ENCODE results near the gene SIX2. TPM values are rescaled to one million over a fixed set of nuclear protein-coding genes. Genes with fewer than 3 reads are reported as not detected.

Gene SIX2
- total RNA-seq, 1 donor from 2014 or later: 13.8 TPM

- Mint-ChIP-seq H3K4me3 (peak overlapping the region; percentile 86), H3K36me3 (peaks cover 15% of the 10 kb centered on the region), H3K27me3 (peaks cover 92% of the 10 kb centered on the region), H3K9me3 (no peaks in the 10 kb centered on the region), H3K4me1 (ENCODE audit: unreplicated experiment) (peaks cover 6% of the 10 kb centered on the region), H3K27ac (peak overlapping the region; percentile 29)
- no peak for DNase-seq (ENCODE audit: extremely low spot score, unreplicated experiment)
- TF ChIP-seq, protein P1, sequence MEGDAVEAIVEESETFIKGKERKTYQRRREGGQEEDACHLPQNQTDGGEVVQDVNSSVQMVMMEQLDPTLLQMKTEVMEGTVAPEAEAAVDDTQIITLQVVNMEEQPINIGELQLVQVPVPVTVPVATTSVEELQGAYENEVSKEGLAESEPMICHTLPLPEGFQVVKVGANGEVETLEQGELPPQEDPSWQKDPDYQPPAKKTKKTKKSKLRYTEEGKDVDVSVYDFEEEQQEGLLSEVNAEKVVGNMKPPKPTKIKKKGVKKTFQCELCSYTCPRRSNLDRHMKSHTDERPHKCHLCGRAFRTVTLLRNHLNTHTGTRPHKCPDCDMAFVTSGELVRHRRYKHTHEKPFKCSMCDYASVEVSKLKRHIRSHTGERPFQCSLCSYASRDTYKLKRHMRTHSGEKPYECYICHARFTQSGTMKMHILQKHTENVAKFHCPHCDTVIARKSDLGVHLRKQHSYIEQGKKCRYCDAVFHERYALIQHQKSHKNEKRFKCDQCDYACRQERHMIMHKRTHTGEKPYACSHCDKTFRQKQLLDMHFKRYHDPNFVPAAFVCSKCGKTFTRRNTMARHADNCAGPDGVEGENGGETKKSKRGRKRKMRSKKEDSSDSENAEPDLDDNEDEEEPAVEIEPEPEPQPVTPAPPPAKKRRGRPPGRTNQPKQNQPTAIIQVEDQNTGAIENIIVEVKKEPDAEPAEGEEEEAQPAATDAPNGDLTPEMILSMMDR (conservative IDR thresholded peaks at IDR 0.05): peak; percentile 21
These were observed 739 bp downstream of the SIX2 start for GRCh38 chr2:45008296-45009129.

GRCh38 chr2:45007961-45008295 is 1.3 kb downstream of the SIX2 start:
- TF ChIP-seq, protein P1 (conservative IDR thresholded peaks at IDR 0.05): no peak
- Mint-ChIP-seq H3K36me3 (peaks cover 18% of the 10 kb centered on the region), H3K9me3 (no peaks in the 10 kb centered on the region), H3K4me3 (peak overlapping the region; percentile 79), H3K27me3 (peaks cover 97% of the 10 kb centered on the region), H3K27ac (peak overlapping the region; percentile 29), H3K4me1 (ENCODE audit: unreplicated experiment) (peaks cover 8% of the 10 kb centered on the region)
- DNase-seq (ENCODE audit: extremely low spot score, unreplicated experiment): no peak

GRCh38 chr2:45006942-45007287 is 2.3 kb downstream of the SIX2 start:
- H3K4me1 Mint-ChIP-seq (ENCODE audit: unreplicated experiment): peaks cover 12% of the 10 kb centered on the region
- peak overlapping the region; percentile 79 for H3K4me3 Mint-ChIP-seq
- H3K27me3 Mint-ChIP-seq: peaks cover 96% of the 10 kb centered on the region

DNA sequence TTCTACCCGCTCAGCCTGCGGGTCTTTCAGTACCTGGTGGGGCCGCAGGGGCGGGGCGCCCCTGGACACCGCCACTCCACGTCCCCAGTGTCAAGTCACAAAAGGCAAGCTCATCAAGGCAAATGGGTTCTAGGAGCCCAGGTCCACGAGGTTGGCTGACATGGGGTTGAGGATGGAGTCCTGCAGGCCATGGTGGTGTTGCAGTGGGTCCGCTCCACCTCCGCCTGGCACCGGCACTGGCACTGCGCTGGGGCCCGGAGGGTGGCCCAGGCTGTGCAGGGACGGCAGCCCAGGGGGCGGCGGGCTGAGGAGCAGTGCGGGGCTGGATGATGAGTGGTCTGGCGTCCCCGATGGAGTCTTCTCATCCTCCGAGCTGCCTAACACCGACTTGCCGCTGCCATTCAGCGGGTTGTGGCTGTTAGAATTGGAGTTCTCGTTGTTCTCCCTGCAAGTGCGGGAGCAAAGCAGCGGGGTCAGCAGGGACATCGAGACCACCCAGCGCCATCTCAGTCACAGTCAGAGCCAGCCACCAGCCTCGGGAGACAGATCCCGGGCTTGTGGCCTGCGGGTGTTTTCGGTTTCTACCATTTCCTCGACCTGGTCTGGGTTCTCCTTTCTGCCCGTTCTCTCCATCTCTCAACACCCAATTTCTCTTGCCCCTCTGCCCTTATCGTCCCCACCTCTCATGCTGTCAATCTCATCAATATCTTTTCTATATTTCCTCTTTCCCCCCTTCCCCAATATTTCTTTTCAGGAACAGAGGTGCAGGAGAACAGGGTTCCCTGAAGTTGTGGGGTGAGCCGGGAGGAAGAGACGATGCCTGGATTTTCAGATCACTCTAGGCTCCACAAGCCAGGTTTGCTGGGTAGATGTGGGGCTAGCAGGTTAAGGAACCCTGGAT is 3.0 kb downstream of the SIX2 start:
- no peak for DNase-seq (ENCODE audit: extremely low spot score, unreplicated experiment)
- Mint-ChIP-seq H3K9me3 (no peaks in the 10 kb centered on the region), H3K4me1 (ENCODE audit: unreplicated experiment) (peaks cover 8% of the 10 kb centered on the region), H3K36me3 (peaks cover 20% of the 10 kb centered on the region), H3K27me3 (peaks cover 96% of the 10 kb centered on the region), H3K27ac (no peak overlapping the region), H3K4me3 (peak overlapping the region; percentile 79)
- TF ChIP-seq, protein P1 (conservative IDR thresholded peaks at IDR 0.05): no peak

More at GRCh38 chr2:45006942-45007287, 2.3 kb downstream of the SIX2 start:
- H3K36me3 Mint-ChIP-seq: peaks cover 20% of the 10 kb centered on the region
- DNase-seq (ENCODE audit: extremely low spot score, unreplicated experiment): no peak
- H3K27ac Mint-ChIP-seq: no peak overlapping the region
- H3K9me3 Mint-ChIP-seq: no peaks in the 10 kb centered on the region
- TF ChIP-seq, protein P1 (conservative IDR thresholded peaks at IDR 0.05): no peak

DNA sequence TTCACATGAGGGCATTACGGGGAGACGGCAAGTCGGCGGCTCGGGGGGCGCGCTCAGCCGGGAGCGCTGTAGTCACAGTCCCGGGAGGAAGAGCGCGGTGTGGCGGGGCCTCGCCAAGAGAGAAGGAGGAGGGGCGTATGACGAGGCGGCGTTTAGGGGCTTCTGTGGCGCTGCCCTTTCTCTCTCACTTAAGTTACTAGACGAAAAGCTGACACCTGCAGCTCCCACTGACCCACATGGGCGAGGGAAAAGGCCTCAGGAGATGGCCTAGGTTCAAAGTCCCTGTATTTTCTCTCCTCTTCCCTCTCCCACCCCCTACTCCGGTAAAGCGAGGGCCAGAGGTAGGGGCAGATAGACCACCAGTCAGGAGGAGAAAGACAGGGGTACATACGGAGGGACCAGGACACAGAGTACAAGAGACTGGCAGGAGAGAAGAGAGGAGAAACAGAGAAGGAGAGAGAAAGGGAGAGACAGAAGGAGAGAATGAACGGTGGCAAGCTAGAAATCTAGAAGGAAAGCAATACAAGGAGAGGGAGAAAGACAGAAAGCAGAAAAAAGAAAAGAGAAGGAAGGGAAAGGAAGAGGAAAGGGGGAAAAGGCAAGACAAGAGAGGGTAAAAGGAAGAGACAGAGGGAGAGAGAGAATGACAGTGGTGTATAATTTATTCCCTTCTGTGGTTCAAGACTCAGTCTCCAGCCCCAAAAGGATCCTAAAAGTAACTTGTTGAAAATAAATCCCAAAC is 3.8 kb downstream of the SIX2 start:
- H3K27ac Mint-ChIP-seq: no peak overlapping the region
- peaks cover 20% of the 10 kb centered on the region for H3K36me3 Mint-ChIP-seq
- TF ChIP-seq, protein P1 (conservative IDR thresholded peaks at IDR 0.05): no peak
- DNase-seq (ENCODE audit: extremely low spot score, unreplicated experiment): no peak
- peak overlapping the region; percentile 78 for H3K4me3 Mint-ChIP-seq
- H3K27me3 Mint-ChIP-seq: peaks cover 95% of the 10 kb centered on the region
- no peaks in the 10 kb centered on the region for H3K9me3 Mint-ChIP-seq
- H3K4me1 Mint-ChIP-seq (ENCODE audit: unreplicated experiment): peaks cover 8% of the 10 kb centered on the region

Data from type B pancreatic cell (in vitro differentiated cells).